HG03571 (cell line): ENCODE measurements around the gene SLC9B2.
"Not testable (repeated sequence)": the region's sequence is repeated elsewhere in the genome, so short reads cannot be mapped to it uniquely, and the experiment has no call there.

Source experiments
- ATAC-seq: cut with Tn5 transposase; IDR thresholded peaks from one replicate; pipeline ENCODE4 v1.9.1; 2021; ENCODE audit not compliant: unreplicated experiment

SLC9B2 gene

DNA sequence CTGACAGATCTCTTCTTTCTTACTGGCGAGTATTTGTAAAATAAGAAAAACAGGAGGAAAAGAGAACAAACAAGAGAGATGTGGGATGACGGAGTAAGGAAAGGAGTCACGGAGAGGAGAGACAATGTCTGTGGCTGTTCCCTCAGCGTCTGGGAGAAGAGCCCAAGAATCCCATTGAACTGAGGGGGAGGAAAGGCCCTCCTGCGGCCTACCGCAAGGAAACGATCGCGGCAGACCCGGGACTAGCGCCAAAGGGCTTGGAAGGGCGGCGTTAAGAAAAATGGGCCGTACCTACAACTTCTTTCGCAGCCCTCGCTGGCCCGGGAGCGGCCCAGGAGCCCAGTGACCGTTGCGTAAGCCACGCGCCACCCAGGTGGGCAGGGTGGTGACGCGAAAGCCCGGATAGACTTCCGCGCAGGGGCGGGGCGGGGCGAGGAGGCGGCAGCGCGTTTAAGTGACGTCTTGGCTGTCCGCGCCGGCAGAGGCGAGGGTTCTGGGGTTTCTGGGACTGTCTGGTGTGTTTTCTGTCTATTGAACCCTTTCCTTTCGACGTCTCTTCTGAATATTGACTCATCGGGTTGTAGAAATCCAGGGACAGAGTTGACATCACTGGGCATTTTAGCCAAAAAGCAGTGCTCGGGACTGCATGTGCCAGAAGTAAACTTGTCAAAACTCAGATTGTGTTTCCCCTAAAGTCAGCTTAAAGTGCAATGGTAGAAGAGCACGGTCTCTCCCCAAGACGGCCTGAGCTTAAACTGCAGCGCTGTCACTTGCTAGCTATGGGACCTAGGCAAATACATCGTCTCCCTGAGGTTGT lies 57.0 kb downstream of the SLC9B2 start, which contains the start of gene SLC9B1:
Gene SLC9B1, minus strand, starts transcription at position 398 of the 817 bp plus-strand sequence. CDS start 27,994 bp downstream, outside the sequence.
- ATAC-seq, result peak; percentile 97

DNA sequence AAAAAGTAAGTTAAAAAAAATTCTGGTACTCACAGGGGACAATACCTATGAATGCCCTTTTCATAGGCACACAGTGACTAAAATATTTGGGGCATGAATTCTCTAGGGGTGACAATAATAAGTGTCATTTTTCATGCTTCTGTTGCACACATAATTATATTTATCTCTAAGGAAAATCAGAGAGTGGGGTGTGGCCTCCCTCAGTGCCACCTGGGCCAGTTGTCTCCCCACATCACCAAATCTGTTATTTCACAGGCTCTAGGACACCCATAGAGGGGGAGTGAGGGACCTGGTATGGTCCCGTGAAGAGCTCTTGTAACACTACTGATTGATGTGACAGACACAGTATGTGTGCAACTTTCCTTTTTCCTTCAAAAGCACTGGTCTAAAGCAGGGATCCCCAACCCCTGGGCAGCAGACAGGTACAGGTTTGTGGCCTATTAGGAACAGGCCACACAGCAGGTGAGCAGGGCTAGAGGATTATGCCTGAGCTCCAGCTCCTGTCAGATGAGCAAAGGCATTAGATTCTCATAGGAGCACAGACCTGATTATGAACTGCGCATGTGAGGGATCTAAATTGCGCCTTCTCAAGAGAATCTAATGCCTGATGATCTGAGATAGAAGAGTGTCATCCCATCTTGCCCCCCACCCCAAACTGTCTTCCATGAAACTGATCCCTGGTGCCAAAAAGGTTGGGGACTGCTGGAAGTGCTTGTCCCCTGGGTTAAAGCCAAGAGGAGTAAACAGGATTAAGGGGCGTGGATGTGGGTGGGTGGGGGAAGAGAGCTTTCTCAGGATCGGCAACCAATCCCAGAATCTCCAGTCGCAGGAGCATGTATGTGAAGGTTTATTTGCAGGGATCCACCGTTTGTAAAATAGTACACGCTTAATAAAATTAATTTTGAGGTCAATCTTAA lies 57.9 kb downstream of the SLC9B2 start:
- ATAC-seq, result no peak

DNA sequence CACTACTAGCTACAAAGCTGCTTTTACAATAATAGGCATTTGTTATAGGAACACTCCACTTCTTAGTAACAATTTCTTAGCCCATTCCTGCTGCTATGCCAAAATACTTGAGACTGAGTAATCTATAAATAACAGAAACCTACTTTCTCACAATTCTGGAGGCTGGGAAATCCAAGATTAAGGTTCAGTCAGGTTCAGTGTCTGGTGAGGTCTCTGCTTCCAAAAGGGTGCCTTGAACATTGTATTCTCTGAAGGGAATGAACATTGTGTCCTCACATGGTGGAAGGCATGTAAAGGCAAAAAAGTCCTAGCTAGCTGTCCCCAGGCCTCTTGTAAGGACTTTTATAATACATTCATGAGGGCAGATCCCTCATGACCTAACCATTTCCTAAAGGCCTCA lies 64.0 kb downstream of the SLC9B2 start:
- no peak for ATAC-seq

DNA sequence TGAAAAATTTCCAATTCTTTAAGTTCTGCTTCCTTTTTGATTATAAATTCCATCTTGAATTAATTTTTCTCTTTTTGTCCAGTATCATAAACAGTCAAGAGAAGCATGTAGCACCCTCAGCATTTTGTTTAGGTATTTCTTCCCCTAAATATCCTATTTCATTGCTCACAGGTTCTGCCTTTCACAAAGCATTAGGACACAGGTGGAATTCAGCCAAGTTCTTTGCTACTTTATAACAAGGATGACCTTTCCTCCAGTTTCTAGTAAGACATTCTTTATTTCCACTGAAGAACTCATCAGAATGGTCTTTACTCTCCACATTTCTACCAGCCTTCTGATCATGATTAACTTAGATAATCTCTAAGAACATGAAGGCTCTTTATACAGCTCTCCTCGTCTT lies 64.5 kb downstream of the SLC9B2 start:
- ATAC-seq, result no peak

DNA sequence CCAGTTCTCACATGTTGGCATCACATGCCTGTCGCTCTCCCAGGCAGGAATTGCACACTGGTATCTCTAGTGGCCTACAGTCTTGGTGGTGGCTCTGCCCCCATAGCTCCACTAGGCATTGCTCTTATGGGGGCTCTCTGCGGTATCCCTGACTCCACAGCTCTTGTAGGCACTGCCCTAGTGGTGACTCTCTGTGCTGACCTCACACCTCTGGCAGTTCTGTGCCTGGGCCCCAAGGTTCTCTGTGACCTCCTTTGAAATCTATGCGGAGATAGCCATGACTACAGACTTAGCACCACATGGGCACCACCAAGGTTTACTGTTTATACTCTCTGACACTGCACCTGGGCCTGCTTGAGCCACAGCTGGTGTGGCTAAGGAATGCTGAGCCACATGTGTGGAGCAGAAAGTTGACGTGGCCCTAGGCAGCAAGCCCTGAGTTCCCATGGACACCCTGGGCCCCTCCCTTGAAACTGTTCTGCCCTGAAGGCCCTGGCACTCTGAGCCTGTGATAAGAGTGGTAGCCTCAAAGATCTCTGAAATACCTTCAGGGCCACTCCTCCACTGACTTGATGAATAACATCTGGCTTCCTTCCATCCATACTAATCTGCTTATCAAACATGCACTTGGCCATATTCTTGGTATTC lies 65.1 kb downstream of the SLC9B2 start:
- no peak for ATAC-seq

DNA sequence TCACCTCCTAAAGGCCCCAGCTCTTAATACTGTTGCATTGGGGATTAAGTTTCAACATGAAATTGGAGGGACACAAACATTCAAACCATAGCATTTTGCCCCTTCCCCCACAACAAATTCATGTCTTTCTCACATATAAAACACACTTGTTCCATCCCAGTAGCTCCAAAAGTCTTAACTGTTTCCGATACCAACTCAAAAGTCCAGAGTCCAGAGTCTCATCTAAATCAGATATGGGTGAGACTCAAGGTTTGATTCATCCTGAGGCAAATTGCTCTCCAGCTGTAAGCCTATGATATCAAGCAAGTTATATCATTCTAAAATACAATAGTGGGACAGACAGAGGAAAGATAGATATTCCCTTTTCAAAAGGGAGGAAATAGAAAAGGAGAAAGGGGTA lies 65.8 kb downstream of the SLC9B2 start:
- no peak for ATAC-seq

DNA sequence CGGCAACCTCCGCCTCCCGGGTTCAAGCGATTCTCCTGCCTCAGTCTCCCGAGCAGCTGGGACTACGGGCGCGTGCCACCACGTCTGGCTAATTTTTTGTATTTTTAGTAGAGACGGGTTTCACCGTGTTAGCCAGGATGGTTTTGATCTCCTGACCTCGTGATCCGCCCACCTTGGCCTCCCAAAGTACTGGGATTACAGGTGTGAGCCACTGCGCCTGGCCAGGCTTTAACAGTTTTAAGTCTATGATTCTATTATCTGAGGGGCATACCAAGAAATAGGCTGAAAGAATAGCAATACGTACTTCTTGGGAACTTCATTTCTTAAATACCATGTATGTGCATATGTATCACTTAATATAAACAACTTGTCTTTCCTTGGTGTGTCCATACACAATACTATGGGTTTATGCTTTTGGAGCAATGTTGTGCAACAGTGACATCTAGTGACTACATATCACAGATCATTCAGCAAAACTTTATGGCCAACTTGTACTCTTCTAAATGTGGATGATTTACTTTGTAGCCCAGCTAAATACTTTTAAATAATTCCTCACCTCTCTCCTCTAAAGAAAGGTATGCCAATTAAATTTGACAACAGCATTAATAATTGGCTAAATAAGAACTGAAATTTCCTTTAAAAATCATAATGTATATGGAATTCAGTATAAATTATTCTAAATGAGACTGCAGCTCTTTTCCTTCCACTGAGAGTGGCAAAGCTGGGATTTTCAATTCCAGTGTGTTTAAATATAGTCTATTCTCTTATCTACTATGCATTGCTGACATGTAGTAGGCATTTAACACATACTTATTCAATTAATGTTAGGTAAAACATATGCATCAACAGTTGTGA lies 67.5 kb downstream of the SLC9B2 start:
- peak; percentile 86 for ATAC-seq

DNA sequence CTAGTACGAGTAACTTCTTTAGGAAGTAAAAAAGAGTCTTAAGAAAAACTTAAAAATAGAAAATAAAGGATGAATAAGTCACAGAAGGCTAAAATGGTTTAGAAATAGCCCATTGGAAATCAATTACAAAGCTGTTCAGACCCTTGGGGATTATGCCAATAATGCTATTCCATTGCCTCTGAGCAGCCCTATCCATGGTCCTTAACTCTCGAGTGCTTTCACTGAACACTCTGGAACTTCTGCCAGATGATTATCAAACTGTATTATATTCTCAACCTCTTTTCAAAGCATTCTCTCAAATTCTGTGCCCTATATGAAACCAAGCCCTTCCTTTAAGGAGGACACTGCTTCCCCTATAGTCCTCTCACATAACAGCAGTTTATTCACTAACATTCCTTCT lies 74.0 kb downstream of the SLC9B2 start:
- no peak for ATAC-seq

DNA sequence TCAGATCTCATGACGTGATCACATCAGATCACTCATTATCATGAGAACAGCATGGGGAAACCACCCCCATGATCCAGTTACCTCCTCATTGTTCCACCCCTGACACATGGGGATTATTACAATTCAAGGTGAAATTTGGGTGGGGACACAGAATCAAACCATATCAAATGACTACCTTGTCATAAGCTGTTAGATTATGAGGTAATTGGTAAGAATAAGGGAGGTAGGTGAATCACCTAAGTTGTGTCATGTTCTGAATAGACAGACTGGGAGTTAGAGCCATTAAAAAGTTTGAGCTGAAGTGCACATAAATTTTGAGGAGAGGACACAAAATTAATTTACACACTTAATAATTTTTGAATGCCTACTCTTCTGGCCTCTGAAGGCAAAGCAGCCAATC lies 81.8 kb downstream of the SLC9B2 start:
- no peak for ATAC-seq

DNA sequence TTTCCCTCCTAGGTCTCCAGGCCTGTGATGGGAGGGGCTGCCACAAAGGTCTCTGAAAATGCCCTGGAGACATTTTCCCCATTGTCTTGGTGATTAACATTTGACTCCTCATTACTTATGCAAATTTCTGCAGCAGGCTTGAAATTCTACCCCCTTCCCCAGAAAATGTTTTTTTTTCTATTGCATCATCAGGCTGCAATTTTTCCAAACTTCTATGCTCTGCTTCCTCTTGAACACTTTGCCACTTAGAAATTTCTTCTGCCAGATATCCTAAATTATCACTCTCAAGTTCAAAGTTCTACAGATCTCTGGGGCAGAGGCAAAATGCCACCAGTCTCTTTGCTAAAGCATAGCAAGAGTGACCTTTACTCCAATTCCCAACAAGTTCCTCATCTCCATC lies 82.6 kb downstream of the SLC9B2 start:
- ATAC-seq, result not testable (repeated sequence)

DNA sequence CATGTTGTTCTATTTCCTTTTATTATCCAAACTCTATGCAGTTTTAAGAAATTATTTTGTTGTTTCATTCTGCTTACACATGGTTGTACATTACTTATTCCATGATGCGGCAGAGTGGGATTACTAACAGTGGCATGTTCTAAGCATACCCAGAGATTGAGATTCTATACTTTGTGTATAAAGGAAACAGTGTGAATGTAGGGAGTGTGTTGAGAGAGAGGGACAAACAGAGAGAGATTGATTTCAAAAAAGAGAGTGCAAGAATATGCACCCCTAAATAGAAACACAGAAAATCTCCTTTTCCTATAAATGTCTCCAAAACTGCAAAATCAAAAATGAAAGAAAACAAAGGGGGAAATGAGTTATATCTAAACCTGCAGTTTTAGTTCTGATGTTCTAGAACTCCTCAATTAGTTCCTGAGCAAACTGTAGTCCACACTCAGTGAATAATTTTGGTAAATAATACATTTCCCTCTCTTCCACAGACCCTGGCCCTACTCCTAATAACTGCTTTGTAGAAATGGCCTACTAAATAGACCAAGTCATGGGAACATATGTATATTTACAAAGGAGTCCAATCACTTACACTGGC lies 88.0 kb downstream of the SLC9B2 start:
- ATAC-seq, result no peak

DNA sequence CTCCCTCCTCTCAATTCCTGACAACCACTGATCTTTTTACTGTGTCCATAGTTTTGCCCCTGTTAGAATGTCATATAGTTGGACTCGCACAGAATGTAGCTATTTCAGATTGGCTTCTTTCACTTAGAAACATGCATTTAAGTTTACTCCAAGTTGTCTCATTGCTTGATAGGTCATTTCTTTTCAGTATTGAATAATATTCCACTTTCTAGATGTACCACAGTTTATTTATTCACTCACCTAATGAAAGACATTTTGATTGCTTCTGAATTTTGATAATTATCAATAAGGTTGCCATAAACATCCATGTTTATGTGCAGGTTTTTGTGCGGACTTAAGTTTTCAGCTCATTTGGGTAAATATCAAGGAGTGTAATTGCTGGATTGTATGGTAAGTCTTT lies 95.6 kb downstream of the SLC9B2 start:
- ATAC-seq, result no peak
